ENCODE results near the gene MAPKAPK2.
A peak's percentile ranks its signal among the peaks of the same experiment; 100 is the strongest.

Gene MAPKAPK2

GRCh38 chr1:206704226-206704625 lies 19.5 kb downstream of the MAPKAPK2 start:
- DNase-seq (ENCODE audit: low read depth): no peak

- peak; percentile 64 for DNase-seq (ENCODE audit: low read depth)
Observed at GRCh38 chr1:206705191-206705590, 20.5 kb downstream of the MAPKAPK2 start.

- DNase-seq (ENCODE audit: low read depth): no peak
Observed at GRCh38 chr1:206705726-206706297, 21.1 kb downstream of the MAPKAPK2 start.

DNA sequence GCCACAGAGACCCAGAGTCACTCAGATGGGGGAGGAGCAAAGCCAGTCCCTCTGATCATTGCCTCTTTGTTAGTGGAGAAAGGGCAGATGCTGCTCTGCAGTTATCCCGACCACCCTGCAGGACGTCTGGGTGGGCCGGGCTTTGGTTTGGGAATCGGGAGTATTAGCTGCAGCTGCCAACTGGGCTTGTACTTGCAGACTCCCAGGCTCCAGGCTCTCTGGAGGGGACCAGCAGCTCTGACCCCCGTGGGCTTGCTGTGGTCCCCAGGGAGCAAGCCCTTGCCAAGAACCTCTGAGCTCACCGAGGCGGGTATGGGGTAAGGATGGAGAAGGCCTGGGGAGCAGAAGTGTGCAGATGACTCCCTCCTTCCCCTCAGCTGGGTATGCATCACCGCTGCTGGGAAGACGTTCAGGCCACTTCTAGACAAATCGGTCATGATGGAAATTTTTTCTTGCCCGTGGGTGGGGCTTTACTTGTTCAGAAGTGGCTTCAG lies 21.6 kb downstream of the MAPKAPK2 start:
- DNase-seq (ENCODE audit: low read depth): peak; percentile 83

- DNase-seq (ENCODE audit: low read depth): no peak
Observed at GRCh38 chr1:206706806-206707366, 22.2 kb downstream of the MAPKAPK2 start.

GRCh38 chr1:206708058-206708457 lies 23.4 kb downstream of the MAPKAPK2 start:
- no peak for DNase-seq (ENCODE audit: low read depth)

- no peak for DNase-seq (ENCODE audit: low read depth)
Observed at GRCh38 chr1:206708882-206709281, 24.2 kb downstream of the MAPKAPK2 start.

- DNase-seq (ENCODE audit: low read depth): no peak
Observed at GRCh38 chr1:206709322-206709721, 24.6 kb downstream of the MAPKAPK2 start.

- DNase-seq (ENCODE audit: low read depth): no peak
Observed at GRCh38 chr1:206709772-206710459, 25.2 kb downstream of the MAPKAPK2 start.

DNA sequence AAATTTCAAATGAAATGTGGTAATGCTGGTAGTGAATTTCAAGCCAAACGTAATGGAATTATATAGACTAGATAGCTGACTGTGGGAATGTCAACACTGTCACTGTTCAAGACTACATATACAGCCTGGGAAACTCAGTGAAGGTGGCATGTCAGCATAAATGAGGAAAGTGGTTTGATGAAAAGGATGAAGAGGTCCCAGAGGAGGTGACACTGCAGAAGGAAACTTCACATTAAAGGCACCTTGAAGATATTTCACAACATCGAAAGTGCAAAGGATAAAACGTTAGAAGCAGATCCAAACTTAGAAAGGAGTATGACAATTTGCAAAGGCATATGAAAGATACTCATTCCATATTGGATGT lies 25.7 kb downstream of the MAPKAPK2 start:
- no peak for DNase-seq (ENCODE audit: low read depth)

DNA sequence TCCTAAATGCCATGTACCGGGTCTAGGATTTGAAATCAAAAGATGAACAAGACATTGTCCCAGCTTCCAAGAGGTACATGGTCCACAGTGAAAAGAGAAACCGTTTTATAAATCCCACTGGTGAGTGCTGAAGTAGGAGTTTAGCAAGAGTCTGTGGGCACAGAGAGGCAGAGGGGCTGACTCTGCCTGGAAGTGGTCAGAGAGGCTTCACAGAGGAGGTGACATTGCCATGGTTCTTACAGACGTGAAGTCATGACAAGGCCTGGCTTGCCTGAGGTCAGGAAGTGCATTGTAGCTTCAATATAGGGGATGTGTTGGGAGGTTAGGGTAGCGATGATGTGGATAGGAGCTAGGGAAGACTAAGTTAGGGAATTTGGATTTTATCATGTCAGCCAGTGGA lies 28.4 kb downstream of the MAPKAPK2 start:
- no peak for DNase-seq (ENCODE audit: low read depth)

DNA sequence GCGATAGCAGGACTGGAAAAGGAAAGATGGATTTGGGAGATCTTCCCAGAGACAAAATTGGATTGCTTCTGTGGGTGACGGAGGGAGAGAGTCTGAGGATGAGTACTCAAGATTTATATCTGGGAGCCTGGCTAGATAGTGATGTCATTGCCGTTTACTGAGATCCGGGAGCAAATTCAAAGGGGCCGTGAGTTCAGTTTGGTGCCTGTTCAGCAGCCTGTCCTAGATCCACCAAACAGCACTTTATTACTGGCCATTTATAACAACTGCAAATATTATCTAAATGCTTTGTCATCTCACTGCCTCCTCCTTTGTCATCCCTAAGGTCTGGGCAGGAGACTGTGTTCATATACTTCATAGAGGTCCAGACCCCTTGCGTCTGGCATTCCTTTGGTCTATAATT lies 29.2 kb downstream of the MAPKAPK2 start:
- no peak for DNase-seq (ENCODE audit: low read depth)

DNA sequence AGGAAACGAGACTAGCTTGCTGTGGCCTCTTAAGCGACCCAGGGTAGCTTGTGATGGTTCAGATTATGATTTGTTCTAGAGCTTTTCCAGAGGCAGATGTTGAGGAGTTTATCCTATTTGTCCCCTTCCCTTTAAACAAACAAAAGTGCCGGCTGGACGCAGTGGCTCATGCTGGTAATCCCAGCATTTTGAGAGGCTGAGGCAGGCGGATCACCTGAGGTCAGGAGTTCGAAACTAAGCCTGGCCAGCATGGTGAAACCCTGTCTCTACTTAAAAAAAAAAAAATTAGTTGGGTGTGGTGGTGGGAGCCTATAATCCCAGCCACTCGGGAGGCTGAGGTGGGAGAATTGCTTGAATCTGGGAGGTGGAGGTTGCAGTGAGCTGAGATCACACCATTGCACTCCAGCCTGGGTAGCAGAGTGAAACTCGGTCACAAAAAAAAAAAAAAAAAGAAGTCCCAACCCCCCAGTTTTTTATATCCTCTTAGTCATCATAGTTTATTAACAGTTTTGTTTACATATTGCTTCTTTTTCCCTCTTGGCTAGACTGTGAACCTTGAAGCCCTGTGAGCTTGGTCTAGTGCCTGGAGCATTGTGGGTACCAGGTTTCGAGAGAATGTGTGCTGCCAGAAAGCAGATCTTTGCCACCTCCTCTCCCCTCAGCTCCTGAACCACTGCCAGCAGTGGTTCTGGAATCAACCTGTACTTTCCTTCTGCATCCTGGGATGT lies 29.8 kb downstream of the MAPKAPK2 start:
- peak; percentile 55 for DNase-seq (ENCODE audit: low read depth)

GRCh38 chr1:206715120-206715519 lies 30.4 kb downstream of the MAPKAPK2 start:
- DNase-seq (ENCODE audit: low read depth): no peak

DNA sequence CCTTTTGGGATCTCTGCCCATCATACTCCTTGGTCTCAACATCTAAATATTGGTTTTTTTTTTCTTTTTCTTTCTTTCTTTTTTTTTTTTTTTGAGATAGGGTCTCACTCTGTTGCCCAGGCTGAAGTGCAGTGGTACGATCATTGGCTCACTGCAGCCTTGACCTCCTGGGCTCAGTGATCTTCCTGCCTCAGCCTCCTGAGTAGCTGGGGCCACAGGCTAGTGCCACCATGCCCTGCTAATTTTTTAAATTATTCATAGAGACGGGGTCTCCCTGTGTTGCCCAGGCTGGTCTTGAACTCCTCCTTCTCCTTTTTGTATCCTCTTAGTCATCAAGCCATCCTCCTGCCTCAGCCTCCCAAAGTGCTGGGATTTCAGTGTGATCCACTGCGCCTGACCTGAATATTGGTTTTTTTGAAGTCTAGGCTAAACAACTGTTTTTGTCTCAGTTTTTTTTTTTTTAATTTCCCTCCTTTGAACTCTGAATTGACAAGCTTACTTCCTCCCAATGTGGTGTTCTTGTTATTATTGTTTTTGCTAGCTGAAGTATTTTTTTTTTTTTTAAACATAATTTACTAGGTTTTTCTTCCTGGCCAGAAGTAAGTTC lies 30.9 kb downstream of the MAPKAPK2 start:
- DNase-seq (ENCODE audit: low read depth): no peak

DNA sequence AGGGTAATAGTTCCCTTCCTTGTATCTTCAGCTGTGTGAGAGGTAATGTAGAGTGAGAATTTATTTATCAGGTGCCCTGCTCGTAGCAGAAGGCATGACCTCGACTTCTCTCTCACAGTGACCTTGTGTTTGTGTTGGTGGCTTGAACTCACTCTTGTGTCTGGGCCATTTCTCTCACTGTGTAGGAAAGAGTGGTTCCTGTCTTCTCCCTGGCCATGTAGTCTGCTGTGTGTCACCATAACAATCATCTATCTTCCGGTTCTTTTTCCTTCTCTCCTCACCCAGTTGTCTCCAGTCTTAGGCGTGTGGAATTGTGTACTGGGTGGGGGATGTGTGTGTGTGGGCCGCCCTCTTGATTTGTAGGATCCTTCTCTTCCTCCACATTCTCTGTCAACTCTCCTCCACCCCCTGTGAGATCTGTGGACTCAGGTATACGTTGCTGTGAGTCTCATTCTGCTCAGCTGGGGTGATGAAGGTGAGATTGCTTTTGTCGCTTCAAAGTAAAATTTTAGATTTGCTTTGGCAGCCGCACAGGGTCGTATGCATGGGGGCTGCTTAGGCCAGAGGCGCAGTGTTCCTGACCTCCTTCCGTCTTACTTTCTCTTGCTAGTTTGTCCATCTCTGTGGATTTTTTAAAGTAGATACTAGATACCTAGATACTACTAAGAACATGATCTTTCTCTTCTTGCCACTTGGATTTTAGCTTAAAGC lies 31.6 kb downstream of the MAPKAPK2 start:
- no peak for DNase-seq (ENCODE audit: low read depth)

DNA sequence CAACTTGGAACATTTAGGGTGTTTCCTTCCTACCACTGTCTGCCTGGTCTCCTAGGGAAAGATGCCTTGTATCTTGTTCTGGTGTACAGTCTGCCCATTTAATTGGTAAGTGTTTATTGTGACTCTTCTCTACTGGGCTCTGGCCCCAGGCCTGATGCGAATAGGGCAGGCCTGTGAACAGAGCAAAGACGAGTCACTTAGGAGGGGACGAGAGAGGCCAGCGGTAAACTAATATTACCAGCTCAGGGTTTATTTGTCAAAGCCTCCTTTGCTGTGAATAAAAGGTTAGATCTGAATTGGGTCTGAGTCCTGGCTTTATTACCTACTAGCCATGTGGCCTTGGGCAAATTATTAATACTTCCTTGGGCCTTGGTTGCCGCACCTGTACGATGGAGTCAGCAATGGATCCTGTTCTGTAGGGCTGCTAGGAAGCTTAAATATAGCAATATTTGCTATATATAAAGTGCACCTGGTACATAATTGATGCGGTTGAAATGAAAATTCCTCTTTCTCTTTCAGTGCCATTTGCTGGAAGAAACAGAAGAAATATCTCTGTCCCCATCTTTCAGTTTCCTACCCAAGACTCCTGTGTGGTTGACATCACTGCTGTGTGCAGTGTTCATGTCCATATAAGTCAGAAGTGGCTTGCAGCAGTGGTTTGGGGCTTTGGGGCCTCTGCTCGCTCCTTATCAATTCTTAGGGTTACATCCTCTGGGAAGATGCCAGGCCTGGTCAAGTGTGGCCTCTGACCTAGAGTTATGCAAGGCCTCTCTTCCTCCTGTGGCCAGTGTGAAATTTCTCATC lies 32.4 kb downstream of the MAPKAPK2 start:
- DNase-seq (ENCODE audit: low read depth): no peak

DNA sequence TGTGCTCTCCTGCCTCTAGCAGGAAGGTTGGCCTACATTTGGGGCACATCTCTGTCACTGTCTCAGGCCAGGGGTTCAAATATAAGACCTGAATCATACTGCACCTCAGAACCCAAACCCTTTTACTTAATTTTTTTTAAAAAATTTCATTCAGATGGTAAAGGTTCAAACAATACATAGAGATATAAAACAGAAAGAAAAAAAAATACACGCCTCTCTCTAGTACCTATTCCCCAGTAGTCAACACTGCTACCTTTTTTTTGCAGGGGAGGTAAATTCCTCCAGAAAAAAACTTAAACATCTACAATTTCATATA lies 32.9 kb downstream of the MAPKAPK2 start:
- DNase-seq (ENCODE audit: low read depth): no peak

GRCh38 chr1:206719169-206719839 lies 34.6 kb downstream of the MAPKAPK2 start:
- no peak for DNase-seq (ENCODE audit: low read depth)

DNA sequence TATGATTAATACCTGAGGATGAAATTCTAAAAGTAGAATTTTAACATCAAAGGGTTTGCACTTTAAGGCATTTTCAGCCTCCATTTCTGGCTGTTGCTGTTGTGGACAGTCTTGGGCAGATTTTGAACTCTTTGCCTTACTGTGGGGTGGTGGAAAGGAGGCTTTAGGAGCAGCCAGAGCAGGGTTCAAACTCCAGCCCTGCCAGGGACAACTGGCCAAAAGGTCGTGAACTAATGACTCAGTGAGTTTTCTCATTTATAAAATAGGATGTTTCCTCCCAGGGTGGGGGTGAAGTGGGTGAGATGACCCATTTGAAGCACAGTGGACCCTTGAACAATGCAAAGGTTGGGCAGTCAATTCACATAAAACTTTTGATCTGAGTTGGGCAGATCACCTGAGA lies 36.7 kb downstream of the MAPKAPK2 start:
- DNase-seq (ENCODE audit: low read depth): no peak

All from GM04504 (cell line).